ENCODE results near the gene MSANTD2. TPM values are rescaled to one million over a fixed set of nuclear protein-coding genes. Genes with fewer than 3 reads are reported as not detected.

Gene MSANTD2
- total and polyA plus RNA-seq, 2 donors from 2014 or later: 6.5 to 16.4 TPM

GRCh38 chr11:124838805-124839127 is 38.6 kb upstream of the MSANTD2 start:
- TF ChIP-seq, protein P1, sequence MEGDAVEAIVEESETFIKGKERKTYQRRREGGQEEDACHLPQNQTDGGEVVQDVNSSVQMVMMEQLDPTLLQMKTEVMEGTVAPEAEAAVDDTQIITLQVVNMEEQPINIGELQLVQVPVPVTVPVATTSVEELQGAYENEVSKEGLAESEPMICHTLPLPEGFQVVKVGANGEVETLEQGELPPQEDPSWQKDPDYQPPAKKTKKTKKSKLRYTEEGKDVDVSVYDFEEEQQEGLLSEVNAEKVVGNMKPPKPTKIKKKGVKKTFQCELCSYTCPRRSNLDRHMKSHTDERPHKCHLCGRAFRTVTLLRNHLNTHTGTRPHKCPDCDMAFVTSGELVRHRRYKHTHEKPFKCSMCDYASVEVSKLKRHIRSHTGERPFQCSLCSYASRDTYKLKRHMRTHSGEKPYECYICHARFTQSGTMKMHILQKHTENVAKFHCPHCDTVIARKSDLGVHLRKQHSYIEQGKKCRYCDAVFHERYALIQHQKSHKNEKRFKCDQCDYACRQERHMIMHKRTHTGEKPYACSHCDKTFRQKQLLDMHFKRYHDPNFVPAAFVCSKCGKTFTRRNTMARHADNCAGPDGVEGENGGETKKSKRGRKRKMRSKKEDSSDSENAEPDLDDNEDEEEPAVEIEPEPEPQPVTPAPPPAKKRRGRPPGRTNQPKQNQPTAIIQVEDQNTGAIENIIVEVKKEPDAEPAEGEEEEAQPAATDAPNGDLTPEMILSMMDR (IDR thresholded peaks at IDR 0.05; ENCODE audit: borderline replicate concordance, extremely low read depth, insufficient read depth): no peak
- no peak overlapping the region for H3K9ac ChIP-seq (ENCODE audit: low read length in 3 of 3)
- intact Hi-C loops (cut with DNase I): loop anchor here (10.0 kb wide), 1 partner anchor 174 kb away; no protein-coding TSS in a partner anchor
- DNase-seq (no peak), FAIRE-seq (no peak)
- no peaks in the 10 kb centered on the region for H3K36me3 ChIP-seq (ENCODE audit: control insufficient read depth in 2 of 3, insufficient read depth in 3 of 3, low read length in 3 of 3)
- H3K9me3 ChIP-seq (ENCODE audit: control insufficient read depth in 2 of 3, insufficient read depth in 1 of 3, low read length in 3 of 3): peaks cover 0 to 4% (median 0%) of the 10 kb centered on the region in 3 donors
- no peak overlapping the region for H3K27ac ChIP-seq (ENCODE audit: low read depth in 2 of 2, low read length in 2 of 2)
- H3K27me3 ChIP-seq (ENCODE audit: control insufficient read depth, insufficient read depth, low read length): peaks cover 34% of the 10 kb centered on the region
- H3K4me1 ChIP-seq (ENCODE audit: control insufficient read depth in 2 of 3, insufficient read depth in 2 of 3, low read depth in 1 of 3, low read length in 3 of 3): peaks cover 0 to 13% (median 8%) of the 10 kb centered on the region in 3 donors
- no peak overlapping the region for H3K4me3 ChIP-seq (ENCODE audit: low read length in 3 of 3)

DNA sequence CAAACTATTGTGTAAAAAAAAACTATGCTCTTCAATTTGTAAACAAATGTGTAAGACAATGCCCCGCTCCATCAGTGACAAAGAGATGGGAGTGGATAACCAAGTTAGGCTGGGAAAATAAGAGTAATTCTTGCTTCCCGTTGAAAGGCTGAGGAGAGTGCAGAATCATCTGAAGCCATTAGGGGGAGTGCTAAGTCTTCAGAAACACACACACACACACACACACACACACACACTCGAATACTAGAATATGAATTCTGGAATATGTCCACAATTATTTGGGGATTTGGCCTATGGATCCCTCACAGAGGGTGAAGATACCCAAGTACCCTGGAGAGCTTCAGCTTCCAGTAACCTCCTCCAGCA is 37.3 kb upstream of the MSANTD2 start:
- no peak overlapping the region for H3K27ac ChIP-seq (ENCODE audit: low read depth in 2 of 2, low read length in 2 of 2)
- intact Hi-C loops (cut with DNase I): loop anchor here (10.0 kb wide), 1 partner anchor 173 kb away; no protein-coding TSS in a partner anchor
- no peak for FAIRE-seq
- H3K36me3 ChIP-seq (ENCODE audit: control insufficient read depth in 2 of 3, insufficient read depth in 3 of 3, low read length in 3 of 3): no peaks in the 10 kb centered on the region
- no peak overlapping the region for H3K4me3 ChIP-seq (ENCODE audit: low read length in 3 of 3)
- peaks cover 0 to 4% (median 0%) of the 10 kb centered on the region in 3 donors for H3K9me3 ChIP-seq (ENCODE audit: control insufficient read depth in 2 of 3, insufficient read depth in 1 of 3, low read length in 3 of 3)
- DNase-seq: peak in 3 of 5 donors; percentile 35 to 85 (median 84)
- TF ChIP-seq, protein P1 (IDR thresholded peaks at IDR 0.05; ENCODE audit: borderline replicate concordance, extremely low read depth, insufficient read depth): peak; percentile 41
- no peak overlapping the region for H3K9ac ChIP-seq (ENCODE audit: low read length in 3 of 3)
- H3K27me3 ChIP-seq (ENCODE audit: control insufficient read depth, insufficient read depth, low read length): peaks cover 29% of the 10 kb centered on the region
- H3K4me1 ChIP-seq (ENCODE audit: control insufficient read depth in 2 of 3, insufficient read depth in 2 of 3, low read depth in 1 of 3, low read length in 3 of 3): peaks cover 0 to 10% (median 4%) of the 10 kb centered on the region in 3 donors

DNA sequence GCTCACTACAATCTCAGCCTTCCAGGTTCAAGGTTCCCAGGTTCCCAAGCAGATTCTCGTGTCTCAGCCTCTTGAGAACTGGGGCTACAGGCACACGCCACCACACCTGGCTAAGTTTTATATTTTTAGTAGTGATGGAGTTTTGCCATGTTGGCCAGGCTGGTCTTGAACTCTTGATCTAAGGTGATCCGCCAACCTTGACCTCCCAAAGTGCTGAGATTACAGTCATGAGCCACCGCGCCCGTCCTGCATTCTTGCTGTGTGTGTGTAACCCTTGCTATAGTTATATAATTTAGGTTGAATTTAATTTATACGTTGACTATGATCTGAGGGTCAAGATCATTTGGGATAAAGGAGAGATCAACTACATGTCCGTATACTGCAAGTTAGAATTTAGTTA is 35.7 kb upstream of the MSANTD2 start:
- no peak overlapping the region for H3K27ac ChIP-seq (ENCODE audit: low read depth in 2 of 2, low read length in 2 of 2)
- peak overlapping the region in 2 of 3 donors; percentile 34 to 39 for H3K4me3 ChIP-seq (ENCODE audit: low read length in 3 of 3)
- peak overlapping the region in 1 of 3 donors; percentile 44 for H3K9ac ChIP-seq (ENCODE audit: low read length in 3 of 3)
- H3K9me3 ChIP-seq (ENCODE audit: control insufficient read depth in 2 of 3, insufficient read depth in 1 of 3, low read length in 3 of 3): no peaks in the 10 kb centered on the region
- no peaks in the 10 kb centered on the region for H3K36me3 ChIP-seq (ENCODE audit: control insufficient read depth in 2 of 3, insufficient read depth in 3 of 3, low read length in 3 of 3)
- TF ChIP-seq, protein P1 (IDR thresholded peaks at IDR 0.05; ENCODE audit: borderline replicate concordance, extremely low read depth, insufficient read depth): no peak
- intact Hi-C loops (cut with DNase I): loop anchor here (10.0 kb wide), 1 partner anchor 171 kb away; no protein-coding TSS in a partner anchor
- FAIRE-seq (no peak), DNase-seq (peak in 1 of 5 donors; percentile 59)
- peaks cover 0 to 10% (median 4%) of the 10 kb centered on the region in 3 donors for H3K4me1 ChIP-seq (ENCODE audit: control insufficient read depth in 2 of 3, insufficient read depth in 2 of 3, low read depth in 1 of 3, low read length in 3 of 3)
- peaks cover 14% of the 10 kb centered on the region for H3K27me3 ChIP-seq (ENCODE audit: control insufficient read depth, insufficient read depth, low read length)
